Measurements from ENCODE around the gene MGMT. TPM values are rescaled to one million over a fixed set of nuclear protein-coding genes. Genes with fewer than 3 reads are reported as not detected.

Gene MGMT
- total and polyA plus RNA-seq, 2 donors (not counting 1 experiment from before 2014, with no cell fraction given) = 1.9 to 29.1 TPM

GRCh38 chr10:129652521-129653201 is 185.6 kb downstream of the MGMT start:
- H3K4me1 ChIP-seq (ENCODE audit: control insufficient read depth, extremely low read depth, insufficient read depth, low read length) = no peaks in the 10 kb centered on the region
- no peaks in the 10 kb centered on the region for H3K36me3 ChIP-seq (ENCODE audit: control insufficient read depth, insufficient read depth, low read length)
- no peak overlapping the region for H3K4me2 ChIP-seq (ENCODE audit: extremely low read depth, insufficient read depth, low read length)
- no peak for DNase-seq (ENCODE audit: low read depth in 2 of 2)
- no peak overlapping the region for H3K4me3 ChIP-seq (replicated peaks in 1 of 4; ENCODE audit: control extremely low read depth in 1 of 4, insufficient read depth in 1 of 4, low read depth in 3 of 4, low read length in 4 of 4)
- no peaks in the 10 kb centered on the region for H3K79me2 ChIP-seq (ENCODE audit: control insufficient read depth, insufficient read depth, low read length)
- TF ChIP-seq CTCF (conservative IDR thresholded peaks at IDR 0.05 in 1 of 2, IDR thresholded peaks at IDR 0.05 in 1 of 2; ENCODE audit: low read depth in 1 of 2, low read length in 2 of 2) (no peak), EZH2 (IDR thresholded peaks at IDR 0.05; ENCODE audit: low read length, missing control alignments) (no peak)
- no peak overlapping the region for H3K27ac ChIP-seq (ENCODE audit: insufficient read depth, low read length)
- H3K9me3 ChIP-seq (ENCODE audit: control insufficient read depth, insufficient read depth, low read depth, low read length) = no peaks in the 10 kb centered on the region
- H3K9ac ChIP-seq (ENCODE audit: insufficient read depth, low read length) = no peak overlapping the region
- H3K27me3 ChIP-seq (ENCODE audit: control insufficient read depth, insufficient read depth, low read length) = no peaks in the 10 kb centered on the region
- H2AFZ ChIP-seq (ENCODE audit: low read length) = no peak overlapping the region
- no peaks in the 10 kb centered on the region for H4K20me1 ChIP-seq (ENCODE audit: control insufficient read depth, extremely low read depth, insufficient read depth, low read length)

DNA sequence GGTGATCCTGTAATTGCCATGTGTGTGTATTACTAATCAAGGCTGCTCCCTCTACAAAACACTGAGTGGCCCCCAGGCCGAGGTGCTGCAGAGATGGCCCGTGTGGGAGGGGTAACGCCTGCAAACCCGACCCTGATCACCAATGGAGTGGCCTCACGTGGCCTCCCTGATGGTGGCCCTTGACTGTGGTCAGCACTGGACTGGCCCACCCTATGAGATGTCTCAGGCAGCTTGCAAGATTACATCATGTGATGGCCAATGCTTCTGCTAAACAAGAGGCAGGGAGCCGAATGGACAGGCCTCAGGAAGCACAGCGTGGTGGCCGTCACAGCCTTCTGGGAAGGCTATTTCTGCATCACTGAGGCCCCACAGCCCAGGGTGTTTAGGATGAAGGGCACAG is 186.4 kb downstream of the MGMT start:
- H3K27me3 ChIP-seq (ENCODE audit: control insufficient read depth, insufficient read depth, low read length) = no peaks in the 10 kb centered on the region
- no peak overlapping the region for H3K4me3 ChIP-seq (replicated peaks in 1 of 4; ENCODE audit: control extremely low read depth in 1 of 4, insufficient read depth in 1 of 4, low read depth in 3 of 4, low read length in 4 of 4)
- no peak overlapping the region for H3K9ac ChIP-seq (ENCODE audit: insufficient read depth, low read length)
- H3K4me2 ChIP-seq (ENCODE audit: extremely low read depth, insufficient read depth, low read length) = no peak overlapping the region
- H3K9me3 ChIP-seq (ENCODE audit: control insufficient read depth, insufficient read depth, low read depth, low read length) = no peaks in the 10 kb centered on the region
- no peak for DNase-seq (ENCODE audit: low read depth in 2 of 2)
- TF ChIP-seq EZH2 (IDR thresholded peaks at IDR 0.05; ENCODE audit: low read length, missing control alignments) (no peak), CTCF (conservative IDR thresholded peaks at IDR 0.05 in 1 of 2, IDR thresholded peaks at IDR 0.05 in 1 of 2; ENCODE audit: low read depth in 1 of 2, low read length in 2 of 2) (no peak)
- H4K20me1 ChIP-seq (ENCODE audit: control insufficient read depth, extremely low read depth, insufficient read depth, low read length) = no peaks in the 10 kb centered on the region
- no peaks in the 10 kb centered on the region for H3K36me3 ChIP-seq (ENCODE audit: control insufficient read depth, insufficient read depth, low read length)
- no peak overlapping the region for H3K27ac ChIP-seq (ENCODE audit: insufficient read depth, low read length)
- no peaks in the 10 kb centered on the region for H3K4me1 ChIP-seq (ENCODE audit: control insufficient read depth, extremely low read depth, insufficient read depth, low read length)
- no peak overlapping the region for H2AFZ ChIP-seq (ENCODE audit: low read length)
- H3K79me2 ChIP-seq (ENCODE audit: control insufficient read depth, insufficient read depth, low read length) = no peaks in the 10 kb centered on the region

- Histone ChIP-seq H3K4me2 (ENCODE audit: extremely low read depth, insufficient read depth, low read length) (no peak overlapping the region), H3K4me3 (replicated peaks in 1 of 4; ENCODE audit: control extremely low read depth in 1 of 4, insufficient read depth in 1 of 4, low read depth in 3 of 4, low read length in 4 of 4) (no peak overlapping the region), H3K27ac (ENCODE audit: insufficient read depth, low read length) (no peak overlapping the region), H2AFZ (ENCODE audit: low read length) (no peak overlapping the region), H3K4me1 (ENCODE audit: control insufficient read depth, extremely low read depth, insufficient read depth, low read length) (no peaks in the 10 kb centered on the region), H4K20me1 (ENCODE audit: control insufficient read depth, extremely low read depth, insufficient read depth, low read length) (no peaks in the 10 kb centered on the region), H3K9ac (ENCODE audit: insufficient read depth, low read length) (no peak overlapping the region), H3K9me3 (ENCODE audit: control insufficient read depth, insufficient read depth, low read depth, low read length) (no peaks in the 10 kb centered on the region), H3K27me3 (ENCODE audit: control insufficient read depth, insufficient read depth, low read length) (no peaks in the 10 kb centered on the region), H3K79me2 (ENCODE audit: control insufficient read depth, insufficient read depth, low read length) (no peaks in the 10 kb centered on the region), H3K36me3 (ENCODE audit: control insufficient read depth, insufficient read depth, low read length) (no peaks in the 10 kb centered on the region)
- no peak for TF ChIP-seq EZH2 (IDR thresholded peaks at IDR 0.05; ENCODE audit: low read length, missing control alignments)
- no peak for TF ChIP-seq CTCF (conservative IDR thresholded peaks at IDR 0.05 in 1 of 2, IDR thresholded peaks at IDR 0.05 in 1 of 2; ENCODE audit: low read depth in 1 of 2, low read length in 2 of 2)
- DNase-seq (ENCODE audit: low read depth in 2 of 2) = no peak
Measured at GRCh38 chr10:129653861-129654260, 186.8 kb downstream of the MGMT start.

All from fibroblast of lung (primary cell).